Astrocyte of the spinal cord (primary cell): ENCODE data around the gene SGIP1.

ENCODE experiments used
- DNase-seq: peaks from one replicate; pipeline ENCODE4 v3.0.0; 2011; ENCODE audit warnings: low read depth, low spot score
- H3K4me3 ChIP-seq: 2 replicates; pipeline ENCODE4 v1.5.1; 2011; ENCODE audit warnings: low read depth, mild to moderate bottlenecking, low read length, moderate library complexity
- in situ Hi-C: cut with HindIII; loops from 2 replicates; pipeline ENCODE4 v1.10.0; 2017; ENCODE audit warnings: low sequenced_read_pairs
- TF ChIP-seq, protein P1 (sequence below): IDR thresholded peaks from 2 replicates; pipeline ENCODE4 v1.5.1; 2012; ENCODE audit warnings: low read depth, mild to moderate bottlenecking, low read length, inconsistent platforms

Gene SGIP1

DNA sequence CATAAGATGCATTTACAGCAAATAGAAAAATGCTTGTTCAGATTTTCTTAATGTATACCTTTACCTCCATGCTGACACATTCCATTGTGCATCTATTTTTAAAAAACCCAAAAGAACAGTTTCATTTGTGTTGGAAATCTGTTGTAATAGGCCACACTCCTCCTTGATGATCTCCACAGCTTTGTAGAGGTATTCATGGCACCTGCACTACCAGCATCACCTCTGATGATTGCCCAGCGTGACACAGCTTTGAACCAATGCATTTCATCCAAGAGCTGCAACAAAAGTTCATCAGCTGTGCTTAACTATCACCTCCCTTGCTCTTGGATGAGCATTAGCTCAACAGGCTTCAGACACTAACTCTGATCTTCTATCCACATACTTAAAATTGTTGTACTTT, 226.6 kb downstream of the SGIP1 start:
- H3K4me3 ChIP-seq = no peak overlapping the region
- TF ChIP-seq, protein P1, sequence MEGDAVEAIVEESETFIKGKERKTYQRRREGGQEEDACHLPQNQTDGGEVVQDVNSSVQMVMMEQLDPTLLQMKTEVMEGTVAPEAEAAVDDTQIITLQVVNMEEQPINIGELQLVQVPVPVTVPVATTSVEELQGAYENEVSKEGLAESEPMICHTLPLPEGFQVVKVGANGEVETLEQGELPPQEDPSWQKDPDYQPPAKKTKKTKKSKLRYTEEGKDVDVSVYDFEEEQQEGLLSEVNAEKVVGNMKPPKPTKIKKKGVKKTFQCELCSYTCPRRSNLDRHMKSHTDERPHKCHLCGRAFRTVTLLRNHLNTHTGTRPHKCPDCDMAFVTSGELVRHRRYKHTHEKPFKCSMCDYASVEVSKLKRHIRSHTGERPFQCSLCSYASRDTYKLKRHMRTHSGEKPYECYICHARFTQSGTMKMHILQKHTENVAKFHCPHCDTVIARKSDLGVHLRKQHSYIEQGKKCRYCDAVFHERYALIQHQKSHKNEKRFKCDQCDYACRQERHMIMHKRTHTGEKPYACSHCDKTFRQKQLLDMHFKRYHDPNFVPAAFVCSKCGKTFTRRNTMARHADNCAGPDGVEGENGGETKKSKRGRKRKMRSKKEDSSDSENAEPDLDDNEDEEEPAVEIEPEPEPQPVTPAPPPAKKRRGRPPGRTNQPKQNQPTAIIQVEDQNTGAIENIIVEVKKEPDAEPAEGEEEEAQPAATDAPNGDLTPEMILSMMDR = no peak
- DNase-seq = no peak
- in situ Hi-C loops = no loop called here

DNA sequence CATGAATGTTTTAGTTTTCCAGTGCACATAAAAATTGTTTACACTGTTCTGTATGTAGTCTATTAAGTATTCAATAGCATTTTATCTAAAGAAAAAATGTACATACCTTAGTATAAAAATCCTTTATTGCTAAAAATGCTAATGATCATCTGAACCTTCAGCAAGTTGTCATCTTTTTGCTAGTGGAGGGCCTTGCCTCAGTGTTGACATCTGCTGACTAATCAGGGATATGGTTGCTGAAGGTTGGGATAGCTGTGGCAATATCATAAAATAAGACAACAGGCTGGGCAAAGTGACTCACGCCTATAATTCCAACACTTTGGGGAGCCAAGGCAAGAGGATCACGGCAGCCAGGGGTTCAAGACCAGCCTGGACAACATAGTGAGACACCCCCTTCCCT, 227.3 kb downstream of the SGIP1 start:
- in situ Hi-C loops = no loop called here
- H3K4me3 ChIP-seq = no peak overlapping the region
- TF ChIP-seq, protein P1 = peak; percentile 10
- DNase-seq = no peak

DNA sequence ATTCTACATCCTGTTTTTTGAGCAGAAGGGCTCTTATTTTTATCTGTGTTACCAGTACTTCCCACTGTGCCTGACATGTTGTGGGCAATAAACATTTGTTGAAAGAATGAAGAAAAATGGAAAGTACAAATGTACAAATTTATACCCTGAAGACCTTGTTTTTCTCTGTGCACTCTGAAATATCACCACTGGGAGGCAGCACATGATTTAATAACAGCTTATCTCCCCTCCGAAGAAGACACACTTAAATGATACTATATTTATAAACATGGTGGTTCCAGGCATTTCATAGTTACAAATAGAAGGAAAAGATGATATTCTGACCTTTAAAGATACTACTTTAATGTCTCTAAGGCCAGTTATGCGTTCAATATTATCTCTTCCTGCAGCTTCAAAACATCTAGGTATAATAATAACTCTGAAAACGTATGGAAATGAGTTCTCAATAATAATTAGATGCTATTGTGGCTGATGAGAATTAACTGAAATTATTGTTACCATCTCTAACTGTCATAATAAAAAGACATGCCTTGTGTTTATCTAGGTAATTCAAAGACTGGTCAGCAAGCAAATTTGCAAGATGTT, 231.1 kb downstream of the SGIP1 start:
- H3K4me3 ChIP-seq = no peak overlapping the region
- TF ChIP-seq, protein P1 = peak; percentile 67
- DNase-seq = peak; percentile 67
- in situ Hi-C loops = no loop called here

DNA sequence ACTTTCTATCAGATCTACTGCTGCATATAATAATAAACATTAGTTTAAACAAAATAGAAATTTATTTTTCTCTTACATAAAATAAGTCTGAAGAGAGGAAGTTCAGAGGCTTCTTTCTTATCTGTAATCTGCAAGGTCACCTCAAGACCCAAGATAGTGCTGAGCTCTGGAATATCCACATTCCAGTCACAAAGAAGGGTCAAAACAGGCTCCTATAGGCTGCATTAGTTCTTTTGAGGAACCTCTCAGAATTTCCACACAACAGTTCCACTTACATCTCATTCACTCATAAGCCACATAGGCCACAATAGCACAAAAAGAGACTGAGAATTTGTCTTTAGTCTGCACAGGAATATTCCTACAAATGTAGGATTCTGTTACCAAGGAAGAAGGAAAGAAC, 233.7 kb downstream of the SGIP1 start:
- TF ChIP-seq, protein P1 = no peak
- no peak for DNase-seq
- no peak overlapping the region for H3K4me3 ChIP-seq
- in situ Hi-C loops = no loop called here

DNA sequence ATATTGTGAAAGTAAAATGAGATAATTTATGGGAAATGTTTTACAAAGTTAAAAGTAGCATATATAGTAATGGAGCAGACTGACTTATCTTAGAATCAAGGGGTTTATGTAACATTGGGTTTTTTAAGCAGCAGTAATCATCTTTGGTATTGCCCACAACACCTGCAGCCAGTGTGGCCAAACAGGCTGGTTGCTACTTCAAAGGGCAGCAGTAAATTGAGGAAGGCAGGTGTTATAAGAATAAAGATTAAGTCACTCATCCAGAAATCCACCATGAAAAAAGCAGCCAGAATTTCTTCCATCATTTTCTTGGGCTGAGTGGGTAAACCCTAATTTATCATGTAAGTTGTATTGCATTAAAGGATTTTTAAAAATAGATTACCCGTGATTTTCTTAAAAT, 235.0 kb downstream of the SGIP1 start:
- in situ Hi-C loops = no loop called here
- TF ChIP-seq, protein P1 = no peak
- DNase-seq = no peak
- H3K4me3 ChIP-seq = no peak overlapping the region

DNA sequence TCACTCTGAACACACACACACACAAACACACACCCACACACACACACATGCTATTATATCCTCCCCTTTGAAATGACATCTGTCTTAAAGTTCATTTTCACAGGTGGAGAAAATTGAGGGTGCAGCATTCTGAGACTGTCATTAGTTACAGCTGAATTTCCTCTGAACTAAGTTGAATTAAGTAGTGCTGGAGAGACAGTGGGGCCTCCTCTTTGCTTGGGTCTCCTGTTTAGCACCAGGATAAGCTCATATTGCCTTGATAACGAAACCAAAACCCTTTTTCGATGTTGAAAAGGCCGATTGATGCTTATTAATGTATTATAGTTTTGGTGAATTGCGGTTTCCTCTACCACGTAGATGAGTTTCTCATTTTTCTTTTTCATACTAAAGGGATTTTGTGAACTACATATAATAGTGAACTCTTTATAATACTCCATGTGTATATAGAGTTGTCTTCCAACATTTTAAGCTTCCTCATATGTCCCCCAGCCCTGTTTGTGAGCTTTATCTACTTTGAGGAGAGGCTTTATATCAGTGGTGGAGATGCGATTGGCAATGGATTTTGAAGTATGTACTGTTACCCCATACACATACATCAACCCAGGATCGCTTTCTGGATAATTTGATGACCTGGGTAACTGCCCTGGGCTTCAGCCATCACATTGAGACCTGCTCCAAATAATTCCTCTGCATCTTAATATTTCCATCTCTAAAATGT, 235.7 kb downstream of the SGIP1 start:
- no peak for DNase-seq
- H3K4me3 ChIP-seq = no peak overlapping the region
- TF ChIP-seq, protein P1 = no peak
- in situ Hi-C loops = no loop called here
